Measurements from ENCODE around the gene FNIP1.

FNIP1 gene

DNA sequence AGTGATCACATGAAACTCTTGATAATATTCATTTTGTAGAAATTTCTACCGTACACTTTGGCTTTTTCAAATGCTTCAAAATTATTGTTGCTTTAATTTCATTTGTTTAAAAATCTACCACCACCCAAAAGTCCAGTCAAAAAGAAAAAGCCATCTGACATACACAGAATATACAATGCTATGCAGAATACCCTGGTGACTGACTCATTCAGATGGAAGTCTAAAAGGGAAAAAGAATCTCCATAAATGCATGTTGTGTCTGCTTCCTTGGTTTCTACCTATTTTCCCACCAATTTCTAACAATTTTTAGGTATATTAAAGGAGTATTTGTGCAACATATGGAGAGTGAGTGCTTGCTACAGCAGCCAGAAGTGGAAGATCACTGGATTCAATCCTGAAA, 152.4 kb downstream of the FNIP1 start:
- no peaks in the 10 kb centered on the region for H3K9me3 Mint-ChIP-seq

DNA sequence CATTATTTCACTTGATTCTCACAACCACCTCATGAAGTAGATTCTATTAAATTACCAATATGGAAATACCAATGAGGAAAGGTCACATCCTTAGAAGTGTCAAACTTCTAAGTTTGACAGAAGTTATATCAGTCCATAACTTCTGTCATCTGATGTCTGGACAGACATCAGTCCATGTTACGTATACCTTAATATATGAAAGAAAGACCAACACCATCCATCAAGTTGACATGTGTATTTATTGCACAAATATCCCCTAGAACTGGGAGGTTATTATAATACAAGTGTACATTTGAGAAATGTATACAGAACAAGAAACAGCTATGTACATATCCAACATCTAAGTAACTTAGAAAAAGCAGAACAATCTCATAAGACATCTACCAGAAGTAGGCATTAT, 155.3 kb downstream of the FNIP1 start:
- Mint-ChIP-seq H3K36me3 (peaks cover 2% of the 10 kb centered on the region), H3K4me3 (no peak overlapping the region), H3K4me1 (peaks cover 13% of the 10 kb centered on the region), H3K27ac (no peak overlapping the region), H3K9me3 (no peaks in the 10 kb centered on the region), H3K27me3 (no peaks in the 10 kb centered on the region)
- no peak for DNase-seq (ENCODE audit: low spot score in 2 of 2)
- ATAC-seq (ENCODE audit: low read depth): no peak

More for the DNA sequence above, 152.4 kb downstream of the FNIP1 start:
- Mint-ChIP-seq H3K4me1 (peaks cover 20% of the 10 kb centered on the region), H3K36me3 (peaks cover 2% of the 10 kb centered on the region), H3K27ac (no peak overlapping the region), H3K4me3 (no peak overlapping the region), H3K27me3 (no peaks in the 10 kb centered on the region)
- ATAC-seq (ENCODE audit: low read depth): no peak
- DNase-seq (ENCODE audit: low spot score in 2 of 2): no peak

DNA sequence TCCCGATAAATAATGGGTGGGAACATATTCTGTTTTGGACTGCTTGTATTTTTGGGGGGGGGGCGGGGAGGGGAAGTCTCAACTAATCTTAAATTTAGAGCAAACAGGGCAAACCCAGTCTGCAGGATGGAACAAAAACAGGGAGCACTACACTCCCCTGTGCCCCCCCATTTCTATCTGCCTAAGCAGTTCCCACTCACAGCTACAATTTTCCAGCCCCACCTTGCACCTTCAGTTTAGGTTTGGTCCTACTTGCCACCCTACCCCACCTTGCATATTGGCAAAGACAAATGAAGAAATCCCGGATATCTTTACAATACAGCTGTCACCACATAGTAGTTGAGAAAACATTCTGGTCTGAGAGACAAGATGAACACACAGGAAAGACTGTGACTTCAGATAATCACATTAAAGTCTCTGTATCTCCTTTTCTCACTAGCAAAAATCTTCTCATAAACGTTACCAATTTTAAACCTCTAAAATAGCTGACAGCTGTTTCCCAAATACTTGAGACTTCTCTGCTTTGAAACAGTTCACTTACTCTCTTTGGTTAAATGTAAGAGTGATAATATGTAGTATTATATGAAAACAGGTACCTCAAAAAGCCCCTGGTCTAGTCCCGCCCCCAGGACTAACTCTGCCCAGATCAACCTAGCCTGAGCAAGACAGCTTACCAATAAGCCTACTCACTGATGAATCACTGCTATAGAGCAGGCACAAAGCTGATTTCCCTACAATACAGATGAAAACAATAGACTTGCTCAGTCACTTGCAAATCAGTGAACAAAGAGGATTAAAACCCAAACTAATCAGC, 156.6 kb downstream of the FNIP1 start:
- H3K4me3 Mint-ChIP-seq: no peak overlapping the region
- peak; percentile 58 for ATAC-seq (ENCODE audit: low read depth)

GRCh38 chr5:131639148-131639547, 157.7 kb downstream of the FNIP1 start:
- peaks cover 2% of the 10 kb centered on the region for H3K36me3 Mint-ChIP-seq
- H3K4me3 Mint-ChIP-seq: no peak overlapping the region
- H3K9me3 Mint-ChIP-seq: no peaks in the 10 kb centered on the region
- ATAC-seq (ENCODE audit: low read depth): no peak
- H3K27me3 Mint-ChIP-seq: no peaks in the 10 kb centered on the region
- H3K4me1 Mint-ChIP-seq: peaks cover 17% of the 10 kb centered on the region
- no peak for DNase-seq (ENCODE audit: low spot score in 2 of 2)
- peak overlapping the region; percentile 38 for H3K27ac Mint-ChIP-seq

More for the DNA sequence above, 156.6 kb downstream of the FNIP1 start:
- Mint-ChIP-seq H3K27me3 (no peaks in the 10 kb centered on the region), H3K4me1 (peaks cover 15% of the 10 kb centered on the region), H3K9me3 (no peaks in the 10 kb centered on the region), H3K36me3 (peaks cover 2% of the 10 kb centered on the region), H3K27ac (no peak overlapping the region)
- no peak for DNase-seq (ENCODE audit: low spot score in 2 of 2)

DNA sequence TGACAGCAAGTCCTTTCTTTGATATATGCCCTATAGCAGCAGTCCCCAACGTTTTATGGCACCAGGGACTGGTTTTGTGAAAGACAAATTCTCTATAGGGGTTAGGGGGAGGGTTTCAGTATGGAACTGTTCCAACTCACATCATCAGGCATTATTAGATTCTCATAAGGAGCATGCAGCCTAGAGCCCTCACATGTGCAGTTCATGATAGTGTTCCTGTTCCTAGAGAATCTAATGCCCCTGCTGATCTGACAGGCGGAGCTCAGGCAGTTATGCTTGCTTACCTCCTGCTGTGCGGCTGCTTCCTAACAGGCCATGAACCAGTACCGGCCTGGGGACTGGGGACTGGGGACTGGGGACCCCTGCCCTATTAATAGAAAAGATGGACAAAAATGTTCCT, 159.1 kb downstream of the FNIP1 start:
- ATAC-seq (ENCODE audit: low read depth): no peak
- H3K9me3 Mint-ChIP-seq: no peaks in the 10 kb centered on the region
- H3K27me3 Mint-ChIP-seq: no peaks in the 10 kb centered on the region
- H3K4me1 Mint-ChIP-seq: peaks cover 23% of the 10 kb centered on the region
- no peak for DNase-seq (ENCODE audit: low spot score in 2 of 2)
- H3K4me3 Mint-ChIP-seq: no peak overlapping the region
- no peak overlapping the region for H3K27ac Mint-ChIP-seq
- H3K36me3 Mint-ChIP-seq: no peaks in the 10 kb centered on the region

- H3K27me3 Mint-ChIP-seq: no peaks in the 10 kb centered on the region
- DNase-seq (ENCODE audit: low spot score in 2 of 2) (no peak), ATAC-seq (ENCODE audit: low read depth) (peak; percentile 0)
- peaks cover 23% of the 10 kb centered on the region for H3K4me1 Mint-ChIP-seq
- no peaks in the 10 kb centered on the region for H3K36me3 Mint-ChIP-seq
- peak overlapping the region; percentile 99 for H3K27ac Mint-ChIP-seq
- H3K9me3 Mint-ChIP-seq: no peaks in the 10 kb centered on the region
- H3K4me3 Mint-ChIP-seq: peak overlapping the region; percentile 97
These were observed 160.9 kb downstream of the FNIP1 start for GRCh38 chr5:131635684-131636572.

GRCh38 chr5:131634996-131635683, 161.7 kb downstream of the FNIP1 start, which contains the start of gene RAPGEF6:
Gene RAPGEF6, minus strand, starts transcription at chr5:131635229. Its CDS starts 199 bp downstream, at chr5:131635030.
- ATAC-seq (ENCODE audit: low read depth) (peak; percentile 84), DNase-seq (ENCODE audit: low spot score in 2 of 2) (peak; percentile 91 to 94)
- Mint-ChIP-seq H3K9me3 (no peaks in the 10 kb centered on the region), H3K36me3 (no peaks in the 10 kb centered on the region), H3K27ac (peak within 1 kb of the TSS; percentile 99), H3K4me3 (peak within 1 kb of the TSS; percentile 97), H3K4me1 (peaks cover 18% of the 10 kb centered on the region), H3K27me3 (no peaks in the 10 kb centered on the region)

DNA sequence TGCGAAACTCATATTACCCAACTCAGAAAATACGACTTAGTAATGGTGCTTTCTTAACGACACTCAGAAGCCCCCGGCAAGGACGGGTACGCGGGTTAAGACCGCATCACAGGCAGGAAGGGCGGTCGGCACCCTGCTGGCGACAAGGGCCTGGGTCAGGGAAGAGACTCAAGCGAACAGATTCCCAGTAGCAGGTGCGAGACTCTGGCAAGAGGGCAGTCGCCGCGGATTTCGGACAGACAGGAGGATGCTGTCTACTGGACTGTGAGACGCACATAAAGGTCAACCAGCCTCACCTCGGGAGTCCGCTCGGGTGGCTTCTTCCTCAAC, 162.2 kb downstream of the FNIP1 start:
- Mint-ChIP-seq H3K27ac (peak overlapping the region; percentile 99), H3K4me1 (peaks cover 17% of the 10 kb centered on the region), H3K27me3 (no peaks in the 10 kb centered on the region), H3K4me3 (peak overlapping the region; percentile 97), H3K36me3 (no peaks in the 10 kb centered on the region), H3K9me3 (no peaks in the 10 kb centered on the region)
- DNase-seq (ENCODE audit: low spot score in 2 of 2) (peak in 1 of 2 donors; percentile 57), ATAC-seq (ENCODE audit: low read depth) (peak; percentile 25)

DNA sequence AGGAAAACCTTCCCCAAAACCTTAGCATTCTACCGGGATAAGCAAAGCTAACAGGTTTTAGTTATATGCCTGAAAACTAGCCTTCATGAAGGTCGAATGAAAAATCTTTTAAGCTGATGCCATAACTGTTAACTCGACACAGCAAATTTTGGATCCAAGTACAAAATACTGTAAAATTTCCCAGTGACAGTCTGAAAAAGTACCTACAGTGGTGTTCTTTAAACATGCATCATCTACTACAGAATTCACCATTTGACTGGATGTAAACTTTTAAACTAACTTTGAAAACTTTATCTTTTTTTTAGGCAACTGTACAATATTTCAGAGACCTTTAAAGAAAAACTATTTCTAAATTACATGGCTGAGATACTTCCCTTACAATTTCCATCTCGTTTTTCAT, 162.6 kb downstream of the FNIP1 start:
- H3K27me3 Mint-ChIP-seq: no peaks in the 10 kb centered on the region
- H3K36me3 Mint-ChIP-seq: no peaks in the 10 kb centered on the region
- H3K27ac Mint-ChIP-seq: peak overlapping the region; percentile 99
- peak overlapping the region; percentile 97 for H3K4me3 Mint-ChIP-seq
- DNase-seq (ENCODE audit: low spot score in 2 of 2): no peak
- no peak for ATAC-seq (ENCODE audit: low read depth)
- H3K9me3 Mint-ChIP-seq: no peaks in the 10 kb centered on the region
- peaks cover 17% of the 10 kb centered on the region for H3K4me1 Mint-ChIP-seq

GRCh38 chr5:131633830-131634229, 163.0 kb downstream of the FNIP1 start:
- Mint-ChIP-seq H3K4me3 (peak overlapping the region; percentile 97), H3K36me3 (no peaks in the 10 kb centered on the region), H3K9me3 (no peaks in the 10 kb centered on the region), H3K27me3 (no peaks in the 10 kb centered on the region), H3K27ac (peak overlapping the region; percentile 99), H3K4me1 (peaks cover 21% of the 10 kb centered on the region)
- ATAC-seq (ENCODE audit: low read depth) (no peak), DNase-seq (ENCODE audit: low spot score in 2 of 2) (no peak)

DNA sequence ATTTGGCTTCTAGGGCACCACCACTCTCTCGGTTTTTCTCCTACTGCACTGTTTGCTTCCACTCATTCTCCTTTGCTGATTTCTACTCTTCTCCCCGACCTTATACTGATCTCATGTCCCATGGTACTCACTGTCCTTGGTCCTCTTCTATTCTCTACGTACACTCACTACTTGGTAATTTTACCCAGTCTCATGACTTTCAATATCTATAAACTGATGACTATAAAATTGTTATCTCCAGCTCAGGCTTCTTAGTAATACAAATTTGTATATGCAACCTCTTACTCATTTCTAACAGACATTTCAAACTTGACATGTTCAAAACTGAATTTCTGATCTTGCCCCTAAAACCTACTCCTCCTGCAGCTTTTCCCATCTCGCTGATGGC, 165.9 kb downstream of the FNIP1 start:
- no peaks in the 10 kb centered on the region for H3K9me3 Mint-ChIP-seq
- peaks cover 1% of the 10 kb centered on the region for H3K36me3 Mint-ChIP-seq
- H3K27ac Mint-ChIP-seq: no peak overlapping the region
- DNase-seq (ENCODE audit: low spot score in 2 of 2) (no peak), ATAC-seq (ENCODE audit: low read depth) (no peak)
- H3K27me3 Mint-ChIP-seq: no peaks in the 10 kb centered on the region
- no peak overlapping the region for H3K4me3 Mint-ChIP-seq
- peaks cover 29% of the 10 kb centered on the region for H3K4me1 Mint-ChIP-seq

DNA sequence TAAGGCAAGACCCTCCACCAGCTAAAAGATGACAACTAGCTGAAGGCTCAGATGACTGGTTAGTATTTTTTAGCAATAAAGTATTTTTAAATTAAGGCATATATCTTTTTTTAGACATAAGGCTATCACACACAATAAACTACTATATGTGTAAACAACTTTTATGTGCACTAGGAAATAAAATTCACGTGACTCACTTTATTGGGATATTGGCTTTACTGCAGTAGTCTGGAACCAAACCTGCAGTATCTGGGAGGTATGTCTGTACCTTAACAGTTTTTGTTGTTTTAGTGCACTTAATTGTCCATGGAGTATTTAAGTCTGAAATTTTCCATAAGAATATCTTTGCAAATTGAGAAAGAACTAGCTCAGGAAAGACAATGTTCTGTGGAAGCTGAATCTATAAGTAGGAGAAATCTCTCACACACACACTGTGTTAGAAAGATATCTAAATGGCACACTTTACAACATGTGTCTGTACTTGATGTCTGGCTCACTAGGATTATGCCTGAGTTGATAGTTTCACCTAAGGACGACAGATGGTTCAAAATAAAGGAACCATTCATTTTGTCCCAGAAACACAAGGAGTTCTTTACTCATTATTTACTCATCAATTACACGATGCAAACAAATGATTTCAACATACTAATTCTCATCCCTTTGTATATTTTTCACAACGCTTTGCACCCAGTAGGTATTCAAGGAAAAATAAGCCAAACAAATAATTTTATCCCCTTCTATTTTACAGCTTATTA, 166.4 kb downstream of the FNIP1 start:
- no peaks in the 10 kb centered on the region for H3K9me3 Mint-ChIP-seq
- no peak overlapping the region for H3K27ac Mint-ChIP-seq
- peaks cover 32% of the 10 kb centered on the region for H3K4me1 Mint-ChIP-seq
- no peaks in the 10 kb centered on the region for H3K27me3 Mint-ChIP-seq
- ATAC-seq (ENCODE audit: low read depth) (no peak), DNase-seq (ENCODE audit: low spot score in 2 of 2) (no peak)
- no peak overlapping the region for H3K4me3 Mint-ChIP-seq
- H3K36me3 Mint-ChIP-seq: peaks cover 4% of the 10 kb centered on the region

- ATAC-seq (ENCODE audit: low read depth): no peak
- no peak for DNase-seq (ENCODE audit: low spot score in 2 of 2)
- Mint-ChIP-seq H3K27ac (no peak overlapping the region), H3K36me3 (peaks cover 9% of the 10 kb centered on the region), H3K4me3 (no peak overlapping the region), H3K4me1 (peaks cover 30% of the 10 kb centered on the region), H3K9me3 (no peaks in the 10 kb centered on the region), H3K27me3 (no peaks in the 10 kb centered on the region)
These were observed 167.8 kb downstream of the FNIP1 start for GRCh38 chr5:131628990-131629389.
